HL-60/S4 treated with phorbol 12-myristate 13-acetate at 8.2 ng/mL for 4 days and 3 days (cell line): Measurements from ENCODE around the gene F2RL3.
"Not testable (repeated sequence)": the region's sequence is repeated elsewhere in the genome, so short reads cannot be mapped to it uniquely, and the experiment has no call there.

Experiments used
- in situ Hi-C: fragments of 300-500 bp; cut with MboI; formaldehyde crosslinking; loops from 2 replicates; pipeline ENCODE4 v1.15.0; 2022; ENCODE audit warnings: low sequenced_read_pairs

The F2RL3 gene

DNA sequence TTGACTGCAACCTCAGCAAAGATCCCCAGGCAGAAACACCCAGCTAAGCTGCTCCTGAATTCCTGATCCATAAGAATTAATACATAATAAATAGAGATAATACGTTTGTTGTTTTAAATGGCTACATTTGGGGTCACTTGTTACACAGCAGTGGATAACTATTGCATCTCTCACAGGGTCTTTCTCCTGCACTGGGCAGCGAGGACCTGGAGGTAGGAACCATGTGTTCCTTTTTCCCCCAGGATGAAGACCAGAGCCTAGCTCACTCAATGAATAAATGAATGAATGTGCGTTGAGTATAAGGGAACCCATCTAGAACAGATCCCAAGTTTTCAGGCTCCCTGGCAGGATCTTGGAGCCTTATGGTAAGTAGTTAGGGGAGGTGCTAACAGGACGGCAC, 30.7 kb downstream of the F2RL3 start:
- in situ Hi-C loops: no loop called here

DNA sequence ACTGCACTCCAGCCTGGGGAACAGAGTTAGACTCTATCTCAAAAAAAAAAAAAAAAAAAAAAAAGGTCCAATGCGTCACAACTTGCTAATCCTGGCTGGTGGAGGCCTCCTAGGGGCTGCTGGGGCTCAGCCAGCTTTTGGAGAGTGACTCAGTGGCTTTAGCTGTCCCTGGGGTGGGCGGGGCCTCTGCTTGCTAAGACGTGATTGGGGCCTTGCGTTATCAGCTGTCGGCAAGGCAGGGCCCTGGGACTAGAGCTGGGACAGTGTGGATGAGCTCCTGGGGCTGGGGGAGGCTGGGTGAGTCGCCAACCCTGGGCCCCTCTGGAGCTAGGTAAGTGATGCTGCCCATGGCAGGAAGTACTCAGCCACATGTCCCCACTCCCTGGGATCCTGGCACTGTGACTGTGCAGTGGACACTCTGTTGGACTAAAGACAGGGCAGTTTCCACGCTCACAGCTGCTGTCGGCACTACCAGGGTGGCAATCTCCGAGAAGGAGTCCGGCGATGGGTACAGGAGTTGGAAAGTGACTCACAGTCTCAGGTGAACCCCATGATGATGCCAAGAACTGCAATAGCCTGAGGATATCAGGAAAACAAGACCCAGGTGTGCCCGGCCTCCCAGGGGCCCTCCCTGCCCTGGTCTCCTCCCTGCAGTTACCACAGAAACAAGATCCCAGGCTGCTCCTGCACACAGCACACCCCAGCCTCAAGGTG, 32.2 kb downstream of the F2RL3 start:
- in situ Hi-C loops: no loop called here

DNA sequence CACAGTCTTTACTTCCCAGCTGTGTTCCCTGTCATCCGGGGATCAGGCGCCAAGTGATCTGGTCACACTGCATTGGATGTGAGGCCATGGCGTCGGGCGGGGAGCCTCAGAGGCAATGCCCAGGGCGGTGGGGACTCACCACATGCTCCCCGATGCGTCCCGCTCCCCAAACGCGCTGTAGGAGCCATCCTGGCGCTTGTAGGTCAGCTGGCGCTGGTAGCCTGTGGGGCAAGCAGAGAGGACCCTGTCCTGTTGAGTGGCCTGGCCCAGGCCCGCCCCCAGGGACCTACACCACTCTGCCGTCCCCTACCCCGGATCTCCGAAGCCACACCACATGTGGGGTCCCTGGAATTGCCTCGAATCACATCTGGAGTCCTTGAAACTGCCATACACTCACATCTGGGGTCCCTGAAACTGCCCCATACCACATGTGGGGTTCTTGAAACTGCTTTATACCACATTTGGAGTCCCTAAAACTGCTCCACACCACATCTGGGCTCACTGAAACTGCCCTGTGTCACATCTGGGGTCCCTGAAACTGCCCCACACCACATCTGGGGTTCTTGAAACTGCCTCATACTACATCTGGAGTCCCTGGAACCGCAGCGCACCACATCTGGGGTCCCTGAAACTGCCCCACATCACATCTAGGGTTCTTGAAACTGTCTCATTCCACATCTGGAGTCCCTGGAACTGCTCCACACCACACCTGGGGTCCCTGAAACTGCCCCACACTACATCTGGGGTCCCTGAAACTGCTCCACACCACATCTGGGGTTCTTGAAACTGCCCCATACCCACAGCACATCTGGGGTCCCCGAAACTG, 33.2 kb downstream of the F2RL3 start:
- in situ Hi-C loops: no loop called here

DNA sequence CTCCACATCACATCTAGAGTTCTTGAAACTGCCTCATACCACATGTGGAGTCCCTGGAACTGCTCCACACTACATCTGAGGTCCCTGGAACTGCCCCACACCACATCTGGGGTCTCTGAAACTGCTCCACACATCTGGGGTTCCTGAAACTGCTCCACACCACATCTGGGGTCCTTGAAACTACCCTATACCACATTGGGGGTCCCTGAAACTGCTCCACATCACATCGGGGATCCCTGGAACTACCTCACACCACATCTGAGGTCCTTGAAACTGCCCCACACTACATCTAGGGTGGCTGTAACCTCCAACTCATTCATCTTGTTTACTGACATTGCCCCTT, 33.8 kb downstream of the F2RL3 start:
- in situ Hi-C loops: no loop called here

DNA sequence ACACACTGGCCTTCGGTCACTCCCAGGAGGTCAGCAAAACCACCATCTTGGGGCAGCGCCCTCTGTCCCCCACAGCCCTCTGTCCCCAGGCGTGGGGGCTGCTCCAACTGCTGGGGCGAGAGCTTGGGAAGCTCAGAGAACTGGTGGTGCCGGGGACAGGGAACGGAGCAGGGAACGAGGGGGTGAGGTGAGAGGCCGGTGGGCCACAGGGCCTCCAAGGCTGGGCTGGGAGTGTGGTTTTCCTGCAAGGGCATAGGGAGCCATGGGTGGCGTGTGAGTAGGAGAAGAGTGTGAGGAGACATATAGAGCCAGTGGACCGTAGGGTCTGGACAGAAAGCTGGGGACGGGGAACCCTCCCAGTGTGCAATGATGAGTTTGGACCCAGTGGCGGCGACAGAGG, 34.1 kb downstream of the F2RL3 start:
- in situ Hi-C loops: no loop called here

DNA sequence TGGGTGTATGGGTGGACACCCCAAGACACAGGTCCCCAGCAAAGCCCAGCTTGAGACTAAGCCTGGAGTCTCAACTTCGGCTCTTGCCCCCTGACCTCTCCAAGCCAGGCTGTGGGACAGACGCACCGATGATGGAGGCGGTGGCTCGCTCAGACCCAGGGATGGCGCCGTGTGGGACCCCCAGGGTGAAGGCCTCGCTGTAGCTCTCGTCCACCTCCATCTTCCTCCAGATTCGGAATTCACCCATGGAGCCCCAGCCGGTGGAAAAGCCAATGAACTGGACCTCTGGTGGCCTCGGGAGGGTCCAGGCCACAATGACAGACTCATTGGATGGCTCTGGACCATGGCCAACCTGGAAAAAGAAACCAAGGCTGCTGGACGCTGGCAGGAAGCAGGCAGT, 39.1 kb downstream of the F2RL3 start:
- in situ Hi-C loops: no loop called here

DNA sequence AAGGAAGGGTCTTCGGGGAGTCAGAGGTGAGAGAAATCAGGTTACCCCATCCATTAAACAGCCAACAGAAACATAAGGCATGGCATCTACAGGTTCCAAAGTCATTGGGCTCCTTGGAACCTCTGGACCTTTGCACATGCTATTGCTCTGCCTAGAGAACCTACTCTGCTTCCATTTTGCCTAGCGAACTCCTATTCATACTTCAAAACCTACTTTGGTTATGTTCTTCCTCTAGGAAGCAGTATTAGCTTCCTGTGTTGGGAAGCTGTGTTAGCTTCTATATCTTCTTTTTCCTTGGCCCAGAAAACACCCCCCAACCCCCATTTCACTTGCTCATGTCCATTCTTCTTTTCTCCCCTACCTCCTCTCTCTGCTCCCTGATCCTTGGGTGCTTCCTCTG, 39.6 kb downstream of the F2RL3 start:
- in situ Hi-C loops: no loop called here

DNA sequence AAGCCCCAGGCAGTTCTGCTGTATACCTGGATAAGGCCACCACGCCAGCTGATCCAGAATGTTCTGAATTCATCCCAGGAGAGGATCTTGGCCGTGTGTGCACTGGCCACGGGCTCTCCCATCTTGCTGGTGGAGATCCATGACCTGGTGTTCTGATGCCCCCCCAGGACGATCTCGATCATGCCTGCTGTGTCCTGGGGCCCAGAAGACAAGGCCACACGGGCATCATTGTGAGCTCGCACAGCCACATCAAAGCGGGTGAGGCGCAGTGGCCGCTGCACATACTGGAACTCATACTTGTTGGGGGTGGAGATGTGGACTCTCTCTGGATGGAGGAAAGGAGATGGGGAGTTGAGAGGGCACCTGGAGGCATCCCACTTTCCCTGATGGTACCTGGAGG, 40.1 kb downstream of the F2RL3 start:
- in situ Hi-C loops: no loop called here

DNA sequence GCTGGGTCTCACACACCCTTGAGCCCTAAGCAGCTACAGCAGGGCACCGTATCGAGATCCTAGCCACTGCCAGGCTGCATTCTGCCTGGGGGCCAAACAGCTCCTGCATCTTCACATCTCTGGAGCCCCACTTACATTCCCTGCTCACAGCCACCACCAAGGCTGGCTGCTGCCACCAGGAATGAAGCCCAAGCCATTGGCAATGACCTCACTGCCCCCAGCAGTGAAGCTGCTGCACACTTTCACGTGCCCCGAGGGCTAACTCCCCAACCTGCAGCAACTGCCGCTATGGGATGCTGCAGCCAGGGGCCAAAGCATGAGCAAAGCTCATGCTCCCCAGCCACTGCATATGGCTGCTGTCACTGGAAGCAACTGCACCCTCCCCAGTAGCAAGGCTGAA, 42.0 kb downstream of the F2RL3 start:
- in situ Hi-C loops: no loop called here

DNA sequence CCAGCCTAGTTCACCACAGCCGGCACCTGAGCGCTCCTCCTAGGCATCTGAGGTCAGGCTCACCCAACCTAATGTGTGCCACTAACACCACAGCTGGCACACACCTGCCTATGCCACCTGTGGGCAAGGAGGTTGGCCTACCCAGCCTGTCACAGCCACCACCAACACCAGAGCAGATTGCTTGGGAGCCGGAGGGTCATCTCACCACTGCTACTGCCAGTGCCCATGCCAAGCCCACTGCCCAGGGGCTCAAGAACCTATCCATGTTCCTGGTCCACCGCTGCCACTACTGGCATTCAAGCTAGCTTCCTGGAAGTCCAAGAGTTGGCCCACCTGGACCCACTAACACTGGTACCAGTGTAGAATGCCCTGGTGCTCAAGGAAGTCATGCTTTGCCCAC, 42.5 kb downstream of the F2RL3 start:
- in situ Hi-C loops: no loop called here

DNA sequence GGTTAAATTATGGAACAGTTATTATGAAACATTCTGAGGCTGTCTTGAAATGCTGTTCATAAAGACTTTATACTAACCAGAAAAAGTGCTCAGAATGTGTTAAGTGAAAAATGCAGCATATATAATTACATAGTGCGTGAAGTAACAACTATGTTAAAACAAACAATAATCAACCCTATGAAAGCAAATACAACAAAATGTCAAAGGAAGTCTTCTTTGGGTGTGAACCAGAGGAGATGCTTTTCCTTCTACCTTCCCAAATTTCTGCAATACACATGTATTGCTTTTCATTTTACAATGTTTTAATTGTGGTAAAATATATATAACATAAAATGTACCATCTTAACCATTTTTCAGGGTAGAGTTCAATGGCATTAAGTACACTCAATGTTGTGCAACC, 45.7 kb downstream of the F2RL3 start:
- in situ Hi-C loops: no loop called here

DNA sequence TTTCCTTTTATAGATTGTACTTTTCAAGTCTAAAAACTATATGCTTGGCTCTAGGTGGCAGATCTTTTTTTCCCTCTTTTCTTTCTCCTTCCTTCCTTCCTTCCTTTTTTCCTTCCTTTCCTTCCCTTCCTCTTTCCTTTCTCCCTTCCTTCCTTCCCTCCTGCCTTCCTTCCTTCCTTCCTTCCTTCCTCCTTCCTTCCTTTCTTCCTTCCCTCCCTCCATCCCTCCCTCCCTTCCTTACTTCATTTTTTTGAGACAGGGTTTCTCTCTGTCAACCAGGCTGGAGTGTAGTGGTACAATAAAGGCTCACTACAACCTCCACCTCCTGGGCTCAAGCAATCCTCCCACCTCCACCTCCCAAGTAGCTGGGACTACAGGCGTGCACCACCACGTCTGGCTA, 48.1 kb downstream of the F2RL3 start:
- in situ Hi-C loops: no loop called here

DNA sequence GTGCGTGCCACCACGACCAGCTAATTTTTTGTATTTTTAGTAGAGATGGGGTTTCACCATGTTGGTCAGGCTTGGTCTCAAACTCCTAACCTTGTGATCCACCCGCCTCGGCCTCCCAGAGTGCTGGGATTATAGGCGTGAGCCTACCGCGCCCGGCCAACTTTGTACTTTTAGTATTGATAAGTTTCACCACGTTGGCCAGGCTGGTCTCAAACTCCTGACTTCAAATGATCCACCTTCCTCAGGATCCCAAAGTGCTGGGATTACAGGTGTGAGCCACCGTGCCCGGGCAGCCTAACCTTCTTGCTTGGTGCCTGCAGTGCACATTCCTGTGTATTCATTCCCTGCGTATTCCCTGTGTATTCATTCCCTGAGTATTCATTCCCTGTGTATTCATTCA, 49.0 kb downstream of the F2RL3 start:
- in situ Hi-C loops: not testable (repeated sequence)

DNA sequence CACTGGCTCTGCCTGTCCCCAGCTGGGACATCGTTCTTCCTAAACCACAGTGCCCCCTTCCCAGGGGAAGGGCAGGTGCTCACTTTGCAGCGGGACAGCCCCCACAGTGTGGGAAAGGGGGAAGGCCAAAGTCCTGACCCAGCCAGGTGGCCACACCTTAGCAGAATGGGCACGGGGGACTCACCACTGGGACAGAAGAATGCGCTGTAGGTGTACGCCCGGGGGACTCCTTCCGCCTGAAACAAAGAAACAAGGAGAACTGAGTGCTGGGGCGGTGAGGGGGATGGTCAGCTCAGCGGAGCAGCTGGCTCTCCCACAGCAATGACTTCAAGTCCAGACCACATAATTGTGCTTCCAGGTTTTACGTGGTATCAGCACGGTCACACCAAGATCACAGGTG, 49.4 kb downstream of the F2RL3 start:
- in situ Hi-C loops: no loop called here

DNA sequence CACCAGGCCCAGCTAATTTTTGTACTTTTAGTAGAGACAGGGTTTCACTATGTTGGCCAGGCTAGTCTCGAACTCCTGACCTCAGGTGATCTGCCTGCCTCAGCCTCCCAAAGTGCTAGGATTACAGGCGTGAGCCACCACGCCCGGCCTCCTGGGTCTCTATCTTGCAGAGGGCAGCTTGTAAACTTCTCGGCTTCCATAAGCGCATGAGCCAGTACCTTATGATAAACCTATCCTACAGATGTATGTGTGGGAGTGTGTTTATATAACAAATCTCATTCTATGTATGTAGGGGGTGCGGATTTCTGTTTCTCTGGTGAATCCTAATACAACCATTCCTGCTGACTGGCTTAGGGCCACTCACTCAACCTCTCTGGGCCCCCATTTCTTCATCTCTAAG, 51.3 kb downstream of the F2RL3 start:
- in situ Hi-C loops: not testable (repeated sequence)

DNA sequence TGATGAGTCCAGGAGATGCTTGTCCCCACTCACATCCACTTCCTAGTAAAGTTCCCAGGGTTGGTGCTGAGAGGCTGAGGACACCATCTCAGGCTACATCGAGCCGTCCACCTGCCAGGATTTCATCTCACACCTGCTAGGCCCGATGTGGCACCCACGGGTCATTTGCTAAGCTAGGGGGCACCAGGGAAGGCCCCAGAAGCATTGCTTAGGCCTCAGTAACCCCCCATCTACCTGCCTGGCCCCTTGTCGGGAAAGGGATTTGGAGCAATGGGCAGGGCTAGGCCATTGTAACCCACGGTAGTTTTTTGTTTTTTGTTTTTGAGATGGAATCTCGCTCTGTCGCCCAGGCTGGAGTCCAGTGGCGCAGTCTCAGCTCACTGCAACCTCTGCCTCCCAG, 51.8 kb downstream of the F2RL3 start:
- in situ Hi-C loops: no loop called here
